ENCODE measurements around the gene MICU1.

MICU1 gene

GRCh38 chr10:72509206-72509799, 116.6 kb downstream of the MICU1 start:
- DNase-seq (ENCODE audit: low read depth) = no peak
- H3K4me3 ChIP-seq (ENCODE audit: low read depth, low read length) = no peak overlapping the region
- TF ChIP-seq CTCF (IDR thresholded peaks at IDR 0.05; ENCODE audit: insufficient read depth, low read depth, low read length, missing control alignments) = no peak

- no peak for DNase-seq (ENCODE audit: low read depth)
- no peak for TF ChIP-seq CTCF (IDR thresholded peaks at IDR 0.05; ENCODE audit: insufficient read depth, low read depth, low read length, missing control alignments)
- H3K4me3 ChIP-seq (ENCODE audit: low read depth, low read length) = no peak overlapping the region
Observed at GRCh38 chr10:72508033-72508432, 117.8 kb downstream of the MICU1 start.

GRCh38 chr10:72506474-72506873, 119.4 kb downstream of the MICU1 start:
- DNase-seq (ENCODE audit: low read depth) = no peak
- H3K4me3 ChIP-seq (ENCODE audit: low read depth, low read length) = no peak overlapping the region
- no peak for TF ChIP-seq CTCF (IDR thresholded peaks at IDR 0.05; ENCODE audit: insufficient read depth, low read depth, low read length, missing control alignments)

GRCh38 chr10:72505435-72505834, 120.4 kb downstream of the MICU1 start:
- DNase-seq (ENCODE audit: low read depth) = no peak
- H3K4me3 ChIP-seq (ENCODE audit: low read depth, low read length) = no peak overlapping the region
- no peak for TF ChIP-seq CTCF (IDR thresholded peaks at IDR 0.05; ENCODE audit: insufficient read depth, low read depth, low read length, missing control alignments)

- no peak overlapping the region for H3K4me3 ChIP-seq (ENCODE audit: low read depth, low read length)
- no peak for TF ChIP-seq CTCF (IDR thresholded peaks at IDR 0.05; ENCODE audit: insufficient read depth, low read depth, low read length, missing control alignments)
- DNase-seq (ENCODE audit: low read depth) = no peak
Observed at GRCh38 chr10:72503694-72504438, 122.0 kb downstream of the MICU1 start.

- no peak overlapping the region for H3K4me3 ChIP-seq (ENCODE audit: low read depth, low read length)
- DNase-seq (ENCODE audit: low read depth) = no peak
- TF ChIP-seq CTCF (IDR thresholded peaks at IDR 0.05; ENCODE audit: insufficient read depth, low read depth, low read length, missing control alignments) = no peak
Observed at GRCh38 chr10:72503241-72503640, 122.6 kb downstream of the MICU1 start.
